Gastroesophageal sphincter (tissue), 3 donors: ENCODE measurements around the gene PTPRZ1.

Experiments used
- EP300 ChIP-seq: sonication (generic); formaldehyde crosslinking; IDR thresholded peaks from one replicate; pipeline ENCODE4 v1.6.1; 2017; ENCODE audit warnings: antibody characterized with exemption, mild to moderate bottlenecking
- TF ChIP-seq, protein P1 (sequence below), 4 experiments: fragments of 200-600 bp in 2 of 4; fragments of 450-650 bp in 2 of 4; sonication (generic) in 1 of 4; IDR thresholded peaks; one replicate each; pipeline ENCODE4 v1.5.1; 2017 to 2019; ENCODE audit warnings: antibody characterized with exemption in 4 of 4, mild to moderate bottlenecking in 2 of 4, moderate library complexity in 2 of 4

DNA sequence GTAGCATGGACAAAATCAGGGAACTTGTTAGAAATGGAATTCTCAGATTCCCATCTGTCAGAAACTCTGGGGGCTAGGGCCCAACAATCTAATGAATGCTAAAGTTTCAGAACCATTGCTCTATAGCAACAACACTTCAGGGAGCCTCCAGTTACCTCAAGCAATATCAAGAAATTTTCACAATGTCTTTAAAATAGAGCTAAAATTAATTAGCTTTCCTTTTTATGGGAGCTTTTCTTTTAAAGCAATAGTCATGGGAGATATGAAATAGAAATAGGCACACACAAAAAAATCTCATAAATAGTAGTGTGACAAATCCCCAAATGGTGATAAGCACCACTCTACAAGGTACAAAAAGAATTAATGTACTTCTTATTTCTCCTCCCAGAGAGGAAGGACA, 190.2 kb downstream of the PTPRZ1 start:
- TF ChIP-seq, protein P1, sequence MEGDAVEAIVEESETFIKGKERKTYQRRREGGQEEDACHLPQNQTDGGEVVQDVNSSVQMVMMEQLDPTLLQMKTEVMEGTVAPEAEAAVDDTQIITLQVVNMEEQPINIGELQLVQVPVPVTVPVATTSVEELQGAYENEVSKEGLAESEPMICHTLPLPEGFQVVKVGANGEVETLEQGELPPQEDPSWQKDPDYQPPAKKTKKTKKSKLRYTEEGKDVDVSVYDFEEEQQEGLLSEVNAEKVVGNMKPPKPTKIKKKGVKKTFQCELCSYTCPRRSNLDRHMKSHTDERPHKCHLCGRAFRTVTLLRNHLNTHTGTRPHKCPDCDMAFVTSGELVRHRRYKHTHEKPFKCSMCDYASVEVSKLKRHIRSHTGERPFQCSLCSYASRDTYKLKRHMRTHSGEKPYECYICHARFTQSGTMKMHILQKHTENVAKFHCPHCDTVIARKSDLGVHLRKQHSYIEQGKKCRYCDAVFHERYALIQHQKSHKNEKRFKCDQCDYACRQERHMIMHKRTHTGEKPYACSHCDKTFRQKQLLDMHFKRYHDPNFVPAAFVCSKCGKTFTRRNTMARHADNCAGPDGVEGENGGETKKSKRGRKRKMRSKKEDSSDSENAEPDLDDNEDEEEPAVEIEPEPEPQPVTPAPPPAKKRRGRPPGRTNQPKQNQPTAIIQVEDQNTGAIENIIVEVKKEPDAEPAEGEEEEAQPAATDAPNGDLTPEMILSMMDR (IDR thresholded peaks at IDR 0.05), result no peak
- no peak for TF ChIP-seq EP300
